CD8-positive, alpha-beta memory T cell (primary cell): Measurements from ENCODE around the gene ME1. TPM values are rescaled to one million over a fixed set of nuclear protein-coding genes. Genes with fewer than 3 reads are reported as not detected.
A peak's percentile ranks its signal among the peaks of the same experiment; 100 is the strongest.
"Not testable (repeated sequence)": the region's sequence is repeated elsewhere in the genome, so short reads cannot be mapped to it uniquely, and the experiment has no call there.

Experiments used
- CTCF ChIA-PET: fragments of 350-600 bp; sonication (Branson Sonifier 250); formaldehyde crosslinking; loops from one replicate; lab custom pipeline; 2021; ENCODE audit warnings: antibody characterized with exemption; lab: Charles Lee
- POLR2A ChIA-PET: fragments of 350-600 bp; sonication (Branson Sonifier 250); formaldehyde crosslinking; loops from one replicate; lab custom pipeline; 2021; ENCODE audit warnings: antibody characterized with exemption; lab: Charles Lee
- DNase-seq, 5 donors: peaks; one replicate each; pipeline versions ENCODE4 v3.0.0 to v3.0.0-alpha.2; 2020 to 2022; ENCODE audit warnings: mixed read lengths in 1 of 5
- H3K27ac ChIP-seq: one replicate; pipeline ENCODE4 v1.7.0; 2013; ENCODE audit warnings: low read depth, mild to moderate bottlenecking, low read length, moderate library complexity
- H3K27me3 ChIP-seq: 2 replicates; pipeline ENCODE4 v1.7.0; 2013; ENCODE audit warnings: low read length, mild to moderate bottlenecking; ENCODE audit not compliant: insufficient read depth, poor library complexity, severe bottlenecking
- H3K36me3 ChIP-seq: 2 replicates; pipeline ENCODE4 v1.7.0; 2013; ENCODE audit warnings: mild to moderate bottlenecking, low read length, moderate library complexity; ENCODE audit not compliant: insufficient read depth
- H3K4me1 ChIP-seq: 2 replicates; pipeline ENCODE4 v1.7.0; 2013; ENCODE audit warnings: mild to moderate bottlenecking, low read length, moderate library complexity; ENCODE audit not compliant: insufficient read depth
- H3K4me3 ChIP-seq: 2 replicates; pipeline ENCODE4 v1.7.0; 2013; ENCODE audit warnings: mild to moderate bottlenecking, low read length
- H3K9me3 ChIP-seq: 2 replicates; pipeline ENCODE4 v1.7.0; 2013; ENCODE audit warnings: mild to moderate bottlenecking, low read length
- H3K27ac Mint-ChIP-seq, 8 donors: one replicate each; pipeline ENCODE4 v1.8.0; 2020 to 2021; ENCODE audit warnings: mixed read lengths in 8 of 8, mild to moderate bottlenecking in 6 of 8, inconsistent platforms in 3 of 8, moderate library complexity in 3 of 8
- H3K27me3 Mint-ChIP-seq, 2 donors: one replicate each; pipeline ENCODE4 v1.8.0; 2020 to 2021; ENCODE audit warnings: mixed read lengths in 2 of 2, mild to moderate bottlenecking in 1 of 2, moderate library complexity in 1 of 2
- H3K36me3 Mint-ChIP-seq, 3 donors: one replicate each; pipeline ENCODE4 v1.8.0; 2020 to 2021; ENCODE audit warnings: mixed read lengths in 3 of 3, inconsistent platforms in 1 of 3, mild to moderate bottlenecking in 1 of 3
- H3K4me1 Mint-ChIP-seq, 3 donors: one replicate each; pipeline ENCODE4 v1.8.0; 2020 to 2021; ENCODE audit warnings: mixed read lengths in 3 of 3, inconsistent platforms in 1 of 3, mild to moderate bottlenecking in 1 of 3
- H3K4me3 Mint-ChIP-seq, 7 donors: one replicate each; pipeline ENCODE4 v1.8.0; 2020 to 2021; ENCODE audit warnings: mixed read lengths in 7 of 7, mild to moderate bottlenecking in 6 of 7, moderate library complexity in 4 of 7, inconsistent platforms in 2 of 7
- H3K9me3 Mint-ChIP-seq, 5 donors: one replicate each; pipeline ENCODE4 v1.8.0; 2020 to 2022; ENCODE audit warnings: mixed read lengths in 5 of 5, mild to moderate bottlenecking in 3 of 5, moderate library complexity in 2 of 5, inconsistent platforms in 1 of 5
- polyA plus RNA-seq: library from polyadenylated mRNA; unstranded; fragments of 300-500 nt; fragmentation: Illumina TruSeq; gene quantifications from one replicate; pipeline ENCODE4 v1.2.3, GENCODE V29; 2021
- total RNA-seq, 2 experiments: library from RNA; stranded (reverse); gene quantifications; one replicate each; pipeline ENCODE4 v1.2.3, GENCODE V29; 2021

The ME1 gene
- total and polyA plus RNA-seq, 3 experiments from 2014 or later = 0.42 to 4.9 (median 0.50) TPM

DNA sequence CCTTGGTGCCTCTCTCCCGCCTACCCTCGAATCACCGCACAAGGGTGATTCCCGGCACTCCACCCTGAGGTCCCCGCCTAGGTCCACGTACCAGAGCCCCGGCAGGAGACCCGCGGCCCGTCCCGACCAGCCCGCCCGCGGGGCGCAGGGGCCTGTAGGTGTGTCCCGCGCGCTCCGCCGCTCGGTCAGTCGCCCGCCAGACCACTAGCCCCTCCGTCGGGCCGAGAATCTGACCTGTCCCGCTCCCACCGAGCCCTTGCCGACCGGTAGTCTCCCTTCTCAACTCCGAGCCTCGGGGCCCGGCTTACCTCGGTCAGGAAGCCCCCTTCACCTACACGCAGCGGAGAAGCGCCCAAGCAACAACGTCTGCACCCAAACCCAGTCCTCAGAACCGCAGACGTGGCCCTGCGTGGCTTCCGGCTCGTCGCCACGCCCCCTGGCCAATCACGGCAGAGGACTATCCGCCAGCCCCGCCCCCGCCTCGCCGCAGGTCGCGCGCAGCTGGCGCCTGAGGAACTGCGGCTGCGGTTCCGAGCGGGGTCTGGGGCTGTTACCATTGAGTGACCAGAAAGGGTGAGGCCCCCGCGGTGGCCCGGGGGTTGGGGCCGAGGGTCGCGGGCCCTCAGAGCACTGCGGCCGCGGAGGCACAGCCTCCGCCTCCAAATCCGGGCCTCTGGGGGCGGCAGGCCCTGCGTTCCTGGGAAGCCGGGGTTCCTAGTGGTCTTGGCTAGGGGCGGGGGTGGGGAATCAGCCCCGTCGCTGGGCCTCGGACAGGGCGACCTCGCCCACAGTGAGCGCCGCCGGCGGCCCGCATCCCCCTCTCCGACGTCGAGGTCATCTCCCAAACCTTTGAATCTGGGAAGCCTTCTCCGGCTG is 237.7 kb downstream of the ME1 start, which contains the start of the genes PGM3 and RWDD2A:
Gene PGM3 (minus strand): TSS at position 395 of the 876 bp plus-strand sequence. CDS start 2,253 bp downstream, outside the sequence.
Gene RWDD2A (plus strand): TSS at position 487 of the 876 bp plus-strand sequence. CDS start 1,095 bp downstream, outside the sequence.
- Mint-ChIP-seq H3K27me3 (no peaks in the 10 kb centered on the region), H3K36me3 (peaks cover 0 to 34% (median 8%) of the 10 kb centered on the region in 3 donors), H3K4me3 (peak within 1 kb of the TSS; percentile 97 to 99 (median 98))

DNA sequence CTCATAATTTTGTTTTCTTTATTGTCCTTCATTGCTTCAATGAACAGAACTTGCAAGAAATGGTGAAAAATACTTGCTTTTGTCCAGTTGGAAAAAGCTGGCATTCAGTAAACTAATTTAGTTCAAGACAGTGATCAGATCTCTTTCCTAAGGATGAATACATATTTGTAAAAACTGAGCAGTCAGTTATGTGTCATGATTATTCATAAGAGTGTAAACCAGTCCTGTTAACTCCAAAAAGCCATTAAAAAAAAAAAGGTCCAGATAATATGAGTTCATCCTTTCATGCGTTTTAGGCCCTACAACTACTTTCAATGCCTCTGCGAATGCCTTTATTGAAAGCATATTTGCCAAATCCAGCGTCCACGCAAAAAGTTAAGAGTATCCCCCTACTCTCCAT is 238.4 kb downstream of the ME1 start:
- H3K4me1 Mint-ChIP-seq = peaks cover 43 to 66% (median 63%) of the 10 kb centered on the region in 3 donors
- CTCF ChIA-PET = interaction anchor here (0.9 to 4.9 kb wide), 2 partner anchors 126 to 950 kb away, joined by 3 to 31 read pairs; partner anchors contain the start of genes DOP1A and UBE3D
- Histone ChIP-seq H3K27ac (peak overlapping the region; percentile 85), H3K4me3 (peak overlapping the region; percentile 88), H3K9me3 (no peaks in the 10 kb centered on the region), H3K36me3 (no peaks in the 10 kb centered on the region), H3K27me3 (no peaks in the 10 kb centered on the region), H3K4me1 (peaks cover 15% of the 10 kb centered on the region)
- H3K27ac Mint-ChIP-seq = peak overlapping the region; percentile 85 to 99 (median 98)
- POLR2A ChIA-PET = no interaction called here
- no peaks in the 10 kb centered on the region for H3K9me3 Mint-ChIP-seq
- DNase-seq = no peak
- H3K36me3 Mint-ChIP-seq = peaks cover 0 to 37% (median 8%) of the 10 kb centered on the region in 3 donors
- no peaks in the 10 kb centered on the region for H3K27me3 Mint-ChIP-seq
- peak overlapping the region; percentile 97 to 99 (median 98) for H3K4me3 Mint-ChIP-seq

More for the DNA sequence above, 237.7 kb downstream of the ME1 start, which contains the start of the genes PGM3 and RWDD2A:
- peak within 1 kb of the TSS; percentile 85 to 99 (median 98) for H3K27ac Mint-ChIP-seq
- peak within 1 kb of the TSS; percentile 85 for H3K27ac ChIP-seq
- H3K36me3 ChIP-seq = no peaks in the 10 kb centered on the region
- no peaks in the 10 kb centered on the region for H3K9me3 ChIP-seq
- peaks cover 42 to 65% (median 62%) of the 10 kb centered on the region in 3 donors for H3K4me1 Mint-ChIP-seq
- H3K9me3 Mint-ChIP-seq = no peaks in the 10 kb centered on the region
- DNase-seq = peak; percentile 87 to 93 (median 89)
- peaks cover 15% of the 10 kb centered on the region for H3K4me1 ChIP-seq
- CTCF ChIA-PET = interaction anchor here (0.9 to 2.1 kb wide), 3 partner anchors 126 to 951 kb away, joined by 3 to 11 read pairs (median 3); partner anchors contain the start of genes DOP1A and UBE3D
- POLR2A ChIA-PET = interaction anchor here (1.7 kb wide), 1 partner anchor 127 kb away, joined by 4 read pairs; the partner anchor contains the start of gene UBE3D
- peak within 1 kb of the TSS; percentile 88 for H3K4me3 ChIP-seq
- no peaks in the 10 kb centered on the region for H3K27me3 ChIP-seq

DNA sequence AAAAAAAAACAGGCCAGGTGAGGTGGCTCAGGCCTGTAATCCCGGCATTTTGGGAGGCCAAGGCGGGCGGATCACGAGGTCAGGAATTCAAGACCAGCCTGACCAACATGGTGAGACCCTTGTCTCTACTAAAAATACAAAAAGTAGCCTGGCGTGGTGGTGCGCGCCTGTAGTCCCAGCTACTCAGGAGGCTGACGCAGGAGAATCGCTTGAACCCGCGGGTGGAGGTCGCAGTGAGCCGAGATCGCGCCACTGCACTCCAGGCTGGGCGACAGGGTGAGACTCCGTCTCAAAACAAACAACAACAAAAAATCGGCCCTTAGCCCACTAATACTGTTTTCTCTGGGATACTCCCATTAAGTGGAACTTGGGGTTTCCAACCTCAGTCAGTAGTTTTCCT is 238.9 kb downstream of the ME1 start:
- H3K4me1 ChIP-seq = peaks cover 15% of the 10 kb centered on the region
- H3K27me3 Mint-ChIP-seq, H3K4me3 ChIP-seq, DNase-seq, POLR2A ChIA-PET, H3K9me3 ChIP-seq, H3K36me3 ChIP-seq, H3K9me3 Mint-ChIP-seq, H3K27me3 ChIP-seq: not testable (repeated sequence)
- CTCF ChIA-PET = interaction anchor here (0.9 to 4.9 kb wide), 2 partner anchors 126 to 950 kb away, joined by 3 to 31 read pairs; partner anchors contain the start of genes DOP1A and UBE3D
- Mint-ChIP-seq H3K27ac (peak overlapping the region in 5 of 8 donors; percentile 86 to 99 (median 98)), H3K4me3 (peak overlapping the region; percentile 97 to 99 (median 98)), H3K36me3 (peaks cover 0 to 36% (median 6%) of the 10 kb centered on the region in 3 donors), H3K4me1 (peaks cover 43 to 66% (median 63%) of the 10 kb centered on the region in 3 donors)
- peak overlapping the region; percentile 85 for H3K27ac ChIP-seq

DNA sequence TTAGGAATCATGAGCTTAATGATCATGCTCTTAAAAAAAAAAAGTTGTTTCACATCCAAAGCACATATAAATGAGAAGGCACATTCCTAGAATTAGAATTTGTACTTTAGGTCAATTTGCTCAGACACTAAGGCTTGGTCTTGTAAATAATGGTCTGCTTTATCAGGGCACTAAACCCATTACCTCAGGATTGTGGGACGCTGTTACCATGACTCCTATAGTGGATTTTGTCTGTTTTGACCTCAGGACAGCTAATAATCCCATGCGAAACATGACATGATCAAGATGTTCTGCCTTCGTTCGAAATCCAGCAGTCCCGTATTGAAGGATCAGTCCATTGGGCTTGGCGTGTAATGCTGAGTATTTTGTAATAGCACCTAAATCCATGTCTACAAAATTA is 240.2 kb downstream of the ME1 start:
- Histone ChIP-seq H3K36me3 (peaks cover 7% of the 10 kb centered on the region), H3K9me3 (no peaks in the 10 kb centered on the region), H3K27ac (no peak overlapping the region), H3K4me3 (no peak overlapping the region), H3K27me3 (no peaks in the 10 kb centered on the region), H3K4me1 (peaks cover 15% of the 10 kb centered on the region)
- H3K4me3 Mint-ChIP-seq = peak overlapping the region in 3 of 7 donors; percentile 12 to 87 (median 68)
- CTCF ChIA-PET = interaction anchor here (1.3 to 4.9 kb wide), 2 partner anchors 26 to 124 kb away, joined by 3 to 31 read pairs; partner anchors contain the start of genes DOP1A and UBE3D
- peaks cover 43 to 63% (median 61%) of the 10 kb centered on the region in 3 donors for H3K4me1 Mint-ChIP-seq
- H3K36me3 Mint-ChIP-seq = peaks cover 0 to 44% (median 10%) of the 10 kb centered on the region in 3 donors
- no peaks in the 10 kb centered on the region for H3K27me3 Mint-ChIP-seq
- H3K27ac Mint-ChIP-seq = peak overlapping the region in 2 of 8 donors; percentile 74 to 86
- POLR2A ChIA-PET = interaction anchor here (0.6 to 1.3 kb wide), 2 partner anchors 25 to 1018 kb away, joined by 3 to 5 read pairs; no protein-coding TSS in a partner anchor
- DNase-seq = no peak
- H3K9me3 Mint-ChIP-seq = no peaks in the 10 kb centered on the region

DNA sequence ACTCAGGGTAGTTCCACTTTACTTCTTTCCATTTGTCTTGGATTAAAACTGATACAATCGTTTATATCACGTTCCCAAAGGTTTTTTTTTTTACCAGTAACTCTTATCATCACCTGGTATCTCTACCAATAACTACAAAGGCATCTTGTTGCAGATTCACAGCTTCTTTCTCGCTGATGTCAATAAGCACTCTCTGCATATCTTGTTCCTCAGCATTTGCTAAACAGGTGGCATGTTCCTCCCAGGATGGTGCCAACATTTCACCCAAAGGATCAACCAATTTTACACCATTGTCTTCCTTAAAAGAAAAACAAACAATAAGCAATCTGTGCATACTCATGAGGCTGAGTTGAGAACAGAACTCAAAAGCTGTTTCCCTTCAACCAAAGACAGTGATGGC is 242.3 kb downstream of the ME1 start:
- Histone ChIP-seq H3K4me1 (peaks cover 7% of the 10 kb centered on the region), H3K4me3 (no peak overlapping the region), H3K27me3 (no peaks in the 10 kb centered on the region), H3K27ac (no peak overlapping the region), H3K36me3 (peaks cover 15% of the 10 kb centered on the region), H3K9me3 (no peaks in the 10 kb centered on the region)
- Mint-ChIP-seq H3K27me3 (no peaks in the 10 kb centered on the region), H3K36me3 (peaks cover 0 to 61% (median 17%) of the 10 kb centered on the region in 3 donors), H3K4me3 (peak overlapping the region in 1 of 7 donors; percentile 19), H3K9me3 (no peaks in the 10 kb centered on the region), H3K4me1 (peaks cover 31 to 56% (median 53%) of the 10 kb centered on the region in 3 donors), H3K27ac (no peak overlapping the region)
- DNase-seq = no peak
- CTCF ChIA-PET = interaction anchor here (4.9 kb wide), 1 partner anchor 122 kb away, joined by 31 read pairs; the partner anchor contains the start of genes DOP1A and UBE3D
- POLR2A ChIA-PET = interaction anchor here (0.7 kb wide), 1 partner anchor 681 kb away, joined by 3 read pairs; no protein-coding TSS in a partner anchor

DNA sequence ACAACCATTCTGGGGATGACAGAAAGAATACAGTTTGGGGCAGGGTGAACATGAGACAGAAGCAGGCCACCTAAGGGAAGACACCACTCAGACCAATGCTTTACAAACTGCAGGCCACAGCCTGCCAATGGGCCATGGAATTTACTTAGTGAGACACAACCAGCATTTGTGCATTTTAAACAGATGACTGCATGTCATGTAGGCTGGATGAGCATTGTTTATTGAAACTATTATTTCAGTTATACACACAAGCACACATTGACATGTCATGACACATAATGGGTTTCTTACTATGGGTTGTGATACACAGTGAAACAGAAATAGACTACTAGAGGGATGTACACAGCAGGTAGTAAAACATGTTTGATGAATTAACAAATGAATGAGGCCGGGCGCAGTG is 245.8 kb downstream of the ME1 start:
- Histone ChIP-seq H3K27me3 (no peaks in the 10 kb centered on the region), H3K4me3 (no peak overlapping the region), H3K36me3 (peaks cover 25% of the 10 kb centered on the region), H3K4me1 (no peaks in the 10 kb centered on the region), H3K27ac (no peak overlapping the region), H3K9me3 (no peaks in the 10 kb centered on the region)
- Mint-ChIP-seq H3K4me3 (no peak overlapping the region), H3K27me3 (no peaks in the 10 kb centered on the region), H3K9me3 (no peaks in the 10 kb centered on the region), H3K27ac (peak overlapping the region in 1 of 8 donors; percentile 6), H3K4me1 (peaks cover 12 to 40% (median 30%) of the 10 kb centered on the region in 3 donors), H3K36me3 (peaks cover 5 to 81% (median 30%) of the 10 kb centered on the region in 3 donors)
- ChIA-PET CTCF (interaction anchor here (1.5 kb wide), 1 partner anchor 118 kb away, joined by 4 read pairs; the partner anchor contains the start of gene DOP1A), POLR2A (no interaction called here)
- DNase-seq = no peak

DNA sequence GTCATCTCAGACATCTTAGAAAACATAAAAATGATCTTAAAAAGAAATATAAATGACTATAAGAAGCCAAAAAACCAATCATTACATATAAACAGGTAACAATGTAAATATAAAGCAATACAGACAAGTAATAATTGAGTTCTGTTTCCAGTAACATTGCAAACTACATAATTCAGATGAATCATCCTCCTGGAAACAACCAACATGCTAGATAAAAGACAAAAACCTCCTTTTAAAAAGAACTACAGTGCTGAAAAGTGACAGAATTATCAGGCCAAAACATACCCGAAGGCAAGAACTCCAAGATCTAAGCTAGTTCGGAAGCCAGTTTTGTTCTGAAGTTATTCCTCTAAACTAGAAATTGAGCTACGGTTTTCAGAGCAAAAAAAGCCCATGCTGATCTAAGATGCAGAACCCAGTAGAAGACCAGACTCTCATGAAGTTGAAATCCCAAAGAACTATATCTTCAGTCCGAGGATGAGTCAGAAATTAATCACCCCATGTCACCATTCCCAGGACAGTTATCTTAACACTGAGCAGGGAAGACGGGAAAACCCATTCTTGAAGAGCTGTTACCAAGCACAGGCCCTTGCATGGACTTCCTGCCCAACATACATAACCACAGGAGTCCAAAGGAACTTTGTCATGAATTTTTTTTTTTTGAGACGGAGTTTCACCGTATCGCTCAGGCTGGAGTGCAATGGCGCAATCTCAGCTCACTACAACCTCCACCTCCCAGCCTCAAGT is 247.6 kb downstream of the ME1 start:
- peaks cover 6 to 22% (median 14%) of the 10 kb centered on the region in 3 donors for H3K4me1 Mint-ChIP-seq
- no peaks in the 10 kb centered on the region for H3K4me1 ChIP-seq
- H3K9me3 Mint-ChIP-seq = no peaks in the 10 kb centered on the region
- POLR2A ChIA-PET = no interaction called here
- no peak overlapping the region for H3K27ac Mint-ChIP-seq
- H3K4me3 Mint-ChIP-seq = no peak overlapping the region
- no peaks in the 10 kb centered on the region for H3K27me3 ChIP-seq
- CTCF ChIA-PET = interaction anchor here (0.9 to 1.5 kb wide), 3 partner anchors 32 to 118 kb away, joined by 3 to 4 read pairs (median 4); partner anchors contain the start of genes DOP1A and UBE3D
- peaks cover 5 to 74% (median 24%) of the 10 kb centered on the region in 3 donors for H3K36me3 Mint-ChIP-seq
- H3K27ac ChIP-seq = no peak overlapping the region
- DNase-seq = no peak
- peaks cover 25% of the 10 kb centered on the region for H3K36me3 ChIP-seq
- no peak overlapping the region for H3K4me3 ChIP-seq
- H3K27me3 Mint-ChIP-seq = no peaks in the 10 kb centered on the region
- no peaks in the 10 kb centered on the region for H3K9me3 ChIP-seq
